Measurements from ENCODE around the gene MYO9B. TPM values are rescaled to one million over a fixed set of nuclear protein-coding genes. Genes with fewer than 3 reads are reported as not detected.

MYO9B gene
- total RNA-seq, 3 donors from 2014 or later, result 82.6 to 104 (median 91.4) TPM

GRCh38 chr19:17197666-17198065, 122.1 kb downstream of the MYO9B start:
- Mint-ChIP-seq H3K27me3 (ENCODE audit: low read depth) (no peaks in the 10 kb centered on the region), H3K36me3 (ENCODE audit: insufficient read depth) (peaks cover 52% of the 10 kb centered on the region), H3K9me3 (no peaks in the 10 kb centered on the region), H3K4me1 (ENCODE audit: low read depth) (no peaks in the 10 kb centered on the region), H3K4me3 (no peak overlapping the region)
- no peak for ATAC-seq
- no peak for DNase-seq

GRCh38 chr19:17200408-17201079, 125.0 kb downstream of the MYO9B start:
- peaks cover 48% of the 10 kb centered on the region for H3K36me3 Mint-ChIP-seq (ENCODE audit: insufficient read depth)
- no peak overlapping the region for H3K4me3 Mint-ChIP-seq
- ATAC-seq, result no peak
- no peaks in the 10 kb centered on the region for H3K9me3 Mint-ChIP-seq
- H3K27me3 Mint-ChIP-seq (ENCODE audit: low read depth), result no peaks in the 10 kb centered on the region
- DNase-seq, result no peak
- no peaks in the 10 kb centered on the region for H3K4me1 Mint-ChIP-seq (ENCODE audit: low read depth)

- no peaks in the 10 kb centered on the region for H3K27me3 Mint-ChIP-seq (ENCODE audit: low read depth)
- ATAC-seq (peak; percentile 44 to 58), DNase-seq (no peak)
- no peaks in the 10 kb centered on the region for H3K4me1 Mint-ChIP-seq (ENCODE audit: low read depth)
- no peak overlapping the region for H3K4me3 Mint-ChIP-seq
- H3K36me3 Mint-ChIP-seq (ENCODE audit: insufficient read depth), result peaks cover 43% of the 10 kb centered on the region
- H3K9me3 Mint-ChIP-seq, result no peaks in the 10 kb centered on the region
Measured at GRCh38 chr19:17202249-17202648, 126.7 kb downstream of the MYO9B start.

- Mint-ChIP-seq H3K9me3 (no peaks in the 10 kb centered on the region), H3K4me3 (no peak overlapping the region), H3K4me1 (ENCODE audit: low read depth) (no peaks in the 10 kb centered on the region), H3K36me3 (ENCODE audit: insufficient read depth) (peaks cover 39% of the 10 kb centered on the region), H3K27me3 (ENCODE audit: low read depth) (no peaks in the 10 kb centered on the region)
- ATAC-seq (no peak), DNase-seq (no peak)
Measured at GRCh38 chr19:17202713-17203112, 127.1 kb downstream of the MYO9B start.

GRCh38 chr19:17205237-17206140, 129.9 kb downstream of the MYO9B start:
- no peaks in the 10 kb centered on the region for H3K27me3 Mint-ChIP-seq (ENCODE audit: low read depth)
- peak; percentile 61 to 67 for ATAC-seq
- H3K9me3 Mint-ChIP-seq, result no peaks in the 10 kb centered on the region
- H3K36me3 Mint-ChIP-seq (ENCODE audit: insufficient read depth), result peaks cover 33% of the 10 kb centered on the region
- no peak overlapping the region for H3K4me3 Mint-ChIP-seq
- peaks cover 5% of the 10 kb centered on the region for H3K4me1 Mint-ChIP-seq (ENCODE audit: low read depth)
- DNase-seq, result peak; percentile 57

- DNase-seq, result no peak
- no peak for ATAC-seq
- no peak overlapping the region for H3K4me3 Mint-ChIP-seq
- no peaks in the 10 kb centered on the region for H3K27me3 Mint-ChIP-seq (ENCODE audit: low read depth)
- H3K9me3 Mint-ChIP-seq, result no peaks in the 10 kb centered on the region
- H3K36me3 Mint-ChIP-seq (ENCODE audit: insufficient read depth), result peaks cover 22% of the 10 kb centered on the region
- peaks cover 5% of the 10 kb centered on the region for H3K4me1 Mint-ChIP-seq (ENCODE audit: low read depth)
Measured at GRCh38 chr19:17206736-17207581, 131.4 kb downstream of the MYO9B start.

GRCh38 chr19:17209126-17210036, 133.8 kb downstream of the MYO9B start:
- H3K36me3 Mint-ChIP-seq (ENCODE audit: insufficient read depth), result peaks cover 13% of the 10 kb centered on the region
- no peaks in the 10 kb centered on the region for H3K27me3 Mint-ChIP-seq (ENCODE audit: low read depth)
- no peak overlapping the region for H3K4me3 Mint-ChIP-seq
- no peak for DNase-seq
- H3K9me3 Mint-ChIP-seq, result no peaks in the 10 kb centered on the region
- peak; percentile 44 to 48 for ATAC-seq
- peaks cover 5% of the 10 kb centered on the region for H3K4me1 Mint-ChIP-seq (ENCODE audit: low read depth)

GRCh38 chr19:17210296-17210695, 134.7 kb downstream of the MYO9B start:
- H3K4me3 Mint-ChIP-seq, result no peak overlapping the region
- DNase-seq, result no peak
- H3K9me3 Mint-ChIP-seq, result no peaks in the 10 kb centered on the region
- H3K36me3 Mint-ChIP-seq (ENCODE audit: insufficient read depth), result peaks cover 13% of the 10 kb centered on the region
- ATAC-seq, result no peak
- peaks cover 13% of the 10 kb centered on the region for H3K4me1 Mint-ChIP-seq (ENCODE audit: low read depth)
- H3K27me3 Mint-ChIP-seq (ENCODE audit: low read depth), result no peaks in the 10 kb centered on the region

- H3K9me3 Mint-ChIP-seq, result no peaks in the 10 kb centered on the region
- ATAC-seq (no peak), DNase-seq (no peak)
- peaks cover 13% of the 10 kb centered on the region for H3K36me3 Mint-ChIP-seq (ENCODE audit: insufficient read depth)
- H3K4me1 Mint-ChIP-seq (ENCODE audit: low read depth), result peaks cover 18% of the 10 kb centered on the region
- H3K27me3 Mint-ChIP-seq (ENCODE audit: low read depth), result no peaks in the 10 kb centered on the region
- H3K4me3 Mint-ChIP-seq, result no peak overlapping the region
Measured at GRCh38 chr19:17211547-17212446, 136.2 kb downstream of the MYO9B start.

- ATAC-seq (no peak), DNase-seq (no peak)
- Mint-ChIP-seq H3K36me3 (ENCODE audit: insufficient read depth) (peaks cover 15% of the 10 kb centered on the region), H3K9me3 (no peaks in the 10 kb centered on the region), H3K27me3 (ENCODE audit: low read depth) (no peaks in the 10 kb centered on the region), H3K4me3 (no peak overlapping the region), H3K4me1 (ENCODE audit: low read depth) (peaks cover 18% of the 10 kb centered on the region)
Measured at GRCh38 chr19:17213334-17213733, 137.8 kb downstream of the MYO9B start.

GRCh38 chr19:17214508-17215126, 139.0 kb downstream of the MYO9B start:
- H3K36me3 Mint-ChIP-seq (ENCODE audit: insufficient read depth), result peaks cover 13% of the 10 kb centered on the region
- no peaks in the 10 kb centered on the region for H3K9me3 Mint-ChIP-seq
- H3K4me3 Mint-ChIP-seq, result peak overlapping the region; percentile 87
- ATAC-seq (no peak), DNase-seq (no peak)
- H3K4me1 Mint-ChIP-seq (ENCODE audit: low read depth), result peaks cover 13% of the 10 kb centered on the region
- no peaks in the 10 kb centered on the region for H3K27me3 Mint-ChIP-seq (ENCODE audit: low read depth)

GRCh38 chr19:17215127-17215971, 139.8 kb downstream of the MYO9B start, which contains the start of gene USE1:
TSS of gene USE1 (plus strand) at chr19:17215357. CDS start at chr19:17215406, 49 bp downstream.
- DNase-seq, result peak; percentile 81
- Mint-ChIP-seq H3K4me3 (peak within 1 kb of the TSS; percentile 87), H3K4me1 (ENCODE audit: low read depth) (peaks cover 13% of the 10 kb centered on the region), H3K9me3 (no peaks in the 10 kb centered on the region), H3K27me3 (ENCODE audit: low read depth) (no peaks in the 10 kb centered on the region), H3K36me3 (ENCODE audit: insufficient read depth) (peaks cover 13% of the 10 kb centered on the region)
- peak; percentile 97 for ATAC-seq

Measured in activated T-cell treated with anti-CD3 and anti-CD28 coated beads, Interleukin-2, amount 50 U/mL, for 4 hours (primary cell).